Keratinocyte (primary cell): ENCODE results near the gene CFAP157. TPM values are rescaled to one million over a fixed set of nuclear protein-coding genes. Genes with fewer than 3 reads are reported as not detected.
A peak's percentile ranks its signal among the peaks of the same experiment; 100 is the strongest.

Source experiments
- DNase-seq: peaks from one replicate; pipeline ENCODE4 v3.0.0-alpha.2; 2011; ENCODE audit warnings: low read depth, missing footprints, low spot score
- FAIRE-seq: peaks from 2 replicates; lab custom pipeline; 2011; peaks lifted over from hg19 to GRCh38; lab: Jason Lieb, UNC
- H2AFZ ChIP-seq: 2 replicates; pipeline ENCODE4 v1.6.0; 2012; ENCODE audit warnings: low read length, control low read depth, inconsistent platforms; ENCODE audit not compliant: control insufficient read depth
- H3K27ac ChIP-seq: 2 replicates; pipeline ENCODE4 v1.5.1; 2011; ENCODE audit warnings: low read length; ENCODE audit not compliant: control insufficient read depth, insufficient read depth
- H3K27me3 ChIP-seq: 3 replicates; pipeline ENCODE4 v1.6.0; 2011; ENCODE audit warnings: low read length; ENCODE audit not compliant: control insufficient read depth, insufficient read depth; ENCODE audit errors: extremely low read depth
- H3K36me3 ChIP-seq, 2 experiments: 2 replicates in 1 of 2; 3 replicates in 1 of 2; pipeline ENCODE4 v1.5.1; 2011; ENCODE audit warnings: low read length in 2 of 2, mild to moderate bottlenecking in 1 of 2; ENCODE audit not compliant: control insufficient read depth in 2 of 2, insufficient read depth in 2 of 2; ENCODE audit errors: extremely low read depth in 1 of 2
- H3K4me1 ChIP-seq: 3 replicates; pipeline ENCODE4 v1.5.1; 2011; ENCODE audit warnings: low read length; ENCODE audit not compliant: control insufficient read depth, insufficient read depth; ENCODE audit errors: extremely low read depth
- H3K4me2 ChIP-seq: 3 replicates; pipeline ENCODE4 v1.6.0; 2011; ENCODE audit warnings: low read depth, low read length; ENCODE audit not compliant: control insufficient read depth, insufficient read depth; ENCODE audit errors: extremely low read depth
- H3K4me3 ChIP-seq, 3 experiments: fragments of 200-600 bp in 1 of 3; sonication (generic) in 1 of 3; 2 replicates in 2 of 3; 3 replicates in 1 of 3; pipeline ENCODE4 v1.5.1; 2011 to 2016; ENCODE audit warnings: low read length in 3 of 3, mild to moderate bottlenecking in 3 of 3, control low read depth in 2 of 3, inconsistent platforms in 1 of 3, low read depth in 1 of 3, mixed read lengths in 1 of 3, mixed run types in 1 of 3, moderate library complexity in 1 of 3; ENCODE audit not compliant: control insufficient read depth in 2 of 3, insufficient read depth in 2 of 3; ENCODE audit errors: extremely low read depth in 1 of 3
- H3K79me2 ChIP-seq: 2 replicates; pipeline ENCODE4 v1.6.0; 2012; ENCODE audit warnings: low read length; ENCODE audit not compliant: control insufficient read depth, insufficient read depth
- H3K9ac ChIP-seq: 3 replicates; pipeline ENCODE4 v1.6.0; 2011; ENCODE audit warnings: low read length; ENCODE audit not compliant: control insufficient read depth, insufficient read depth; ENCODE audit errors: extremely low read depth
- H3K9me1 ChIP-seq: 3 replicates; pipeline ENCODE4 v1.6.0; 2011; ENCODE audit warnings: low read length; ENCODE audit not compliant: control insufficient read depth, insufficient read depth; ENCODE audit errors: extremely low read depth
- H3K9me3 ChIP-seq: 2 replicates; pipeline ENCODE4 v1.5.1; 2012; ENCODE audit warnings: low read depth, low read length; ENCODE audit not compliant: control insufficient read depth
- H4K20me1 ChIP-seq: 3 replicates; pipeline ENCODE4 v1.6.0; 2011; ENCODE audit warnings: low read length; ENCODE audit not compliant: control insufficient read depth, insufficient read depth; ENCODE audit errors: extremely low read depth
- CTCF ChIP-seq, 3 experiments: IDR thresholded peaks in 1 of 3; conservative IDR thresholded peaks in 1 of 3; optimal IDR thresholded peaks in 1 of 3; 2 replicates in 2 of 3; 3 replicates in 1 of 3; pipeline versions ENCODE3 to v1.5.1; 2011; ENCODE audit warnings: low read length in 3 of 3, mild to moderate bottlenecking in 3 of 3, moderate library complexity in 2 of 3, control low read depth in 1 of 3, inconsistent platforms in 1 of 3; ENCODE audit not compliant: insufficient read depth in 2 of 3; ENCODE audit errors: extremely low read depth in 1 of 3
- EZH2 ChIP-seq: IDR thresholded peaks from one replicate; pipeline ENCODE4 v1.6.1; 2012; ENCODE audit warnings: inconsistent platforms, mild to moderate bottlenecking, low read length, moderate library complexity
- dilution Hi-C: fragments of 300-500 bp; cut with MboI; formaldehyde crosslinking; loops from one replicate; pipeline ENCODE4 v1.7.0; 2020; ENCODE audit warnings: low sequenced_read_pairs; ENCODE audit not compliant: extremely low pct_ligation_motif_present
- polyA plus RNA-seq, 5 experiments: library from polyadenylated mRNA; depleted of rRNA in 3 of 5; stranded (reverse) in 3 of 5; stranded (forward) in 1 of 5; unstranded in 1 of 5; fragments of >200 nt; gene quantifications; 1 replicate in 1 of 5; 2 replicates in 3 of 5; 3 replicates in 1 of 5; pipeline versions ENCODE4 v1.2.1 to v1.2.3, GENCODE V29; 2011 to 2012; ENCODE audit warnings: missing spikeins in 2 of 5, low read depth in 1 of 5, low replicate concordance in 1 of 5

CFAP157 gene
- polyA plus RNA-seq, 1 donor (not counting 4 experiments of a cell fraction or from before 2014, with no cell fraction given): not detected

GRCh38 chr9:127733614-127734013, 26.8 kb downstream of the CFAP157 start:
- Histone ChIP-seq H3K9me1 (no peaks in the 10 kb centered on the region), H3K4me1 (peaks cover 10% of the 10 kb centered on the region), H2AFZ (no peak overlapping the region), H3K4me2 (no peak overlapping the region), H3K9ac (no peak overlapping the region), H3K36me3 (peaks cover 0 to 3% of the 10 kb centered on the region in 2 experiments), H4K20me1 (no peaks in the 10 kb centered on the region), H3K79me2 (no peaks in the 10 kb centered on the region), H3K9me3 (no peaks in the 10 kb centered on the region), H3K27ac (no peak overlapping the region), H3K27me3 (no peaks in the 10 kb centered on the region), H3K4me3 (no peak overlapping the region)
- DNase-seq (no peak), FAIRE-seq (no peak)
- dilution Hi-C loops: no loop called here
- TF ChIP-seq CTCF (optimal IDR thresholded peaks at IDR 0.05 in 1 of 3, IDR thresholded peaks at IDR 0.05 in 1 of 3, conservative IDR thresholded peaks at IDR 0.05 in 1 of 3; ENCODE audit: extremely low read depth in 1 of 3, insufficient read depth in 2 of 3, low read length in 3 of 3) (no peak), EZH2 (no peak)

DNA sequence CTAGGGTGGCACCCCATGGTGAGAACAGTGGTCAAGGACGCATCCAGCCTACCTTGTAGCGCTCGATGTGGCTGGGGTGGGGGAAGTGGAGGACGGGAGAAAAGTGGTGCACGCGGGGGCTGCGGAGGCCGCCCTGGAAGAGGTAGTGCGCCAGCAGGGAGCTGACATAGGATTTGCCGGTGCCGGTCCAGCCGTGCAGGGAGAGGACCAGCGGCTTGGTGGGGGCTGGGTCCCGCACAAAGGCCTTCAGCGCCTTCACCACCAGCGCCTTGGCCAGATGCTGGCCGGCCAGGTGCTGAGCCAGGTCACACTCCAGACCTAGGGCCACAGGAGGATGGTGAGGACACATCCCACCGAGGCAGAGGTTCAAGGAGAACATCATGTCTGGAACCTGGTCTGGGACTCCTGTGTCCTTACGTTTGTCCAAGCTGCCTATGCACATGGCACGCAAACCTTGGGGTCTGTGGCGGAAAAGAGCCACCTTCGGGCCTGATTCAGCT, 27.5 kb downstream of the CFAP157 start:
- H3K9me1 ChIP-seq: no peaks in the 10 kb centered on the region
- no peaks in the 10 kb centered on the region for H3K79me2 ChIP-seq
- FAIRE-seq: peak; percentile 64
- peak overlapping the region; percentile 64 to 87 (median 73) for H3K4me3 ChIP-seq
- H4K20me1 ChIP-seq: no peaks in the 10 kb centered on the region
- peaks cover 0 to 3% of the 10 kb centered on the region in 2 experiments for H3K36me3 ChIP-seq
- dilution Hi-C loops: no loop called here
- H3K4me2 ChIP-seq: peak overlapping the region; percentile 78
- H2AFZ ChIP-seq: no peak overlapping the region
- H3K27ac ChIP-seq: peak overlapping the region; percentile 25
- no peaks in the 10 kb centered on the region for H3K27me3 ChIP-seq
- peaks cover 10% of the 10 kb centered on the region for H3K4me1 ChIP-seq
- peak overlapping the region; percentile 78 for H3K9ac ChIP-seq
- DNase-seq: no peak
- no peaks in the 10 kb centered on the region for H3K9me3 ChIP-seq
- TF ChIP-seq EZH2 (no peak), CTCF (optimal IDR thresholded peaks at IDR 0.05 in 1 of 3, IDR thresholded peaks at IDR 0.05 in 1 of 3, conservative IDR thresholded peaks at IDR 0.05 in 1 of 3; ENCODE audit: extremely low read depth in 1 of 3, insufficient read depth in 2 of 3, low read length in 3 of 3) (no peak)
